CD4-positive, alpha-beta T cell treated with Interleukin-1 beta for 1 hour (primary cell): ENCODE data around the gene GLYR1.
"Not testable (repeated sequence)": the region's sequence is repeated elsewhere in the genome, so short reads cannot be mapped to it uniquely, and the experiment has no call there.

Experiments used
- DNase-seq, 2 donors: peaks; one replicate each; pipeline ENCODE4 v3.0.0-alpha.2; 2020 to 2022

The GLYR1 gene

DNA sequence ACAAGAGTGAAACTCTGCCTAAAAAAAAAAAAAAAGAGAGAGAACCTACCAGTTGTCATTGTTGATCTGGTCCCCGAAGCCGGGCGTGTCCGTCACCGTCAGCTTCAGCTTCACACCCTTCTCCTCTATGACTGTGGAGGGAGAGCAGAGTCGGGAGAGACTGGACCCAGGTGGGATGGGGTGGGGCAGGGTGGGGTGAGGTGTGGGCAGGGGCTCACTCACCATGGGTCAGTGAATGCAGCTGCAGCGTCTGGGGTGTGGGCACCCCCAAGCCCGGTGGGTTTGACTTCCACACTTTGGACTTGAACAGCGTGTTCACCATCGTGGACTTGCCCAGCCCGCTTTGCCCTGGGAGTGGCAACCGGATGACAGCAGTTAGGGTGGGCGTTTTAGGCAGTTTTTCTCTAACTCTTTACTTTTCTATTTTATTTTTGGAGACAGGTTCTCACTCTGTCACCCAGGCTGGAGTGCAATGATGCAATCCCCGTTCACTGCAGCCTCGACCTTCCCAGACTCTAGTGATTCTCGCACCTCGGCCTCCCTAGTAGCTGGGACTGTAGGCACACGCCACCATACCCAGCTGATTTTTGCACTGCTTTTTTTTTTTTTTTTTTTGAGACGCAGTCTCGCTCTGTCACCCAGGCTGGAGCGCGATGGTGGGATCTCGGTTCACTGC, 61.2 kb downstream of the GLYR1 start:
- no peak for DNase-seq

GRCh38 chr16:4784444-4784987, 62.6 kb downstream of the GLYR1 start:
- not testable (repeated sequence) for DNase-seq

DNA sequence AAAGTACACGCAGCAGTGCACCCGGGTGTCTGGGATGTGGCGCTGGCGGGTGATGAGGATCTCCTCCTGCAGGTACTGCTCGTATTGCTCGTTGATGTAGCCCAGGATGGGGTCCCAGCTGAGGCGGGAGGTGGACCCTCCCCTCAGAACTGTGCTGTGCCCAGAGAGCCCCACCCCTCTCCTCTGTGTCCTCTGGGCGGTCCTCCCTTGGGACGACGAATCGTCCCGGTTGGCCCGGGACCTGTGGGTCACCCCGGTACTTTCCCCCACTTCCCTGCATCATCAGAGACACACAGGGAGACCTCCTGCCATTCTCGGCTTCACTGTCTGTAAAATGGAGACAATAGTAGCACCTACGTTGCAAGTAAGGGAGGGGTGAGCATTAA, 63.1 kb downstream of the GLYR1 start:
- no peak for DNase-seq

- DNase-seq: no peak
These were observed 63.7 kb downstream of the GLYR1 start for GRCh38 chr16:4783251-4783950.

GRCh38 chr16:4780235-4780634, 66.9 kb downstream of the GLYR1 start:
- DNase-seq: no peak

- DNase-seq: no peak
These were observed 69.1 kb downstream of the GLYR1 start for GRCh38 chr16:4778050-4778392.

DNA sequence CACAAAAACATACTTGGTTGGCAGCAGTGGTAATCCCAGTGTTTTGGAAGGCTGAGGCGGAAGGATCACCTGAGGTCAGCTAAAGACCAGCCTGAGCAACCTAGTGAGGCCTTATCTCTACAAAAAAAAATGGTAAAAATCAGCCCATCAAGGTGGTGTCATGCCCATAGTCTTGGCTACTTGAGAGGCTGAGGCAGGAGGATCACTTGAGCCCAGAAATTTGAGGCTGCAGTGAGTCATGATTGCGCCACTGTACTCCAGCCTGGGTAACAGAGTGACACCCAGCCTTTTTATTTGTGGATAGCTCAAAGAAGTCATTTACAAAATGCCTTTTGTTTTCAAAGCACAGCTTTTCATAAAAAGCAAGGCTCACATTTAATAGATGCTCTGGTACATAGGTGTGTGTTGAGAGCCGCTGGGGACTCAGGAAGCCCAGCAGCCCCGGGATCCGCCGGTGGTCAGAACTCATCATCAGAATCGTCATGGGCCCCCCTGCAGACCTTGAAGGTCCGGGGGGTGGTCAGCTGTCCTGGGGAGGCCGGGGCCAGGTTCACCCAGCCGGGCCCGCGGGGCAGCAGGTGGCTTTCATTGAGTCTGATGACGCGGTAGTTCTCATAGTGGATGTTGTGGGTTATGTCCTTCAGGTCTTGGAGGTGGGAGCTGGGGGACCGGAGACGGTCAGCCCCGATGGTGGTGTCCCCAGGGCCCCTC, 69.6 kb downstream of the GLYR1 start:
- DNase-seq: no peak

DNA sequence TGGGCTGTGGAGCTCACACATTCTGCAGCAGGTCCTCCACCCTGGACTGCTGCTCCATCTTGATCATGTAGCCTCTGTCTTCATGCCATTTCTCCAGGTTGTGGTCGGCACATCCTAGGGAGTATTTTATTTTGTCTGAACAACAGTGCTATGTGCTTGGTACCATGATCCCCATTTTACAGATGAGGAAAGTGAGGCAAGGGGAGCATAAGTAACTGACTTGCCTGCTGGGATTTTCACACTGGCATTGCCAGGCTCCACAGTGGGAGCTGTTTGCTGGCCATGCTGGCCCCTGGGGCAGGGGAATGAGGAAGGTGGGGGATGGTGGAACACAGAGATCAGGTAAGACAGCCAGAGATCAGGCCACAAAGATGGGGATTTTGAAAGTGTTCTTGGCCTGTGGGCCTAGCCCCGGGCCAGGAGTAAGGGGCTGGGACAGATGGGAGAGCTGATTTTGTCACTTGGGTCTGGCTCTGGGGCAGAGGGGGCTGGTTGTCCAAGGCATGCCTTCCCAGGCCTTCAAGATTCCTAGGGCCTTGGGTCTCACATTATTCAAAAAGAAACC, 70.9 kb downstream of the GLYR1 start:
- no peak for DNase-seq

DNA sequence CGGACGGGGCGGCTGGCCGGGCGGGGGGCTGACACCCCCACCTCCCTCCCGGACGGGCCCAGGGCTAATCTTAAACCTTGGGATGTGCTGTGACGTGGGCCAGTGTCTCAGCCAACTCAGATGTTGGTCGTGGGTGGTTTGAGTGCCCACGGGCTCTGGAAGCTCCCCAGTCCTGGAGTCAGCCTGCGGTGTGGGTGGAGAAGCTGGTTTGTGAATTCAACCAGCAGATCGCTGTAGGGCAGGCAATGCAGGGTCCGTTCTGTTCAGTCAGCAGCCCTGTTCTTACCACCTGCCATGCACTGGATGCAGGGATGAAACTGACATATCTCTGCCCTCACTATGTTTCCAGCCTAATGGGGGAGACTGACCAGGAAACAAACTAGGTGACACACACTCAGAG, 72.1 kb downstream of the GLYR1 start:
- no peak for DNase-seq

DNA sequence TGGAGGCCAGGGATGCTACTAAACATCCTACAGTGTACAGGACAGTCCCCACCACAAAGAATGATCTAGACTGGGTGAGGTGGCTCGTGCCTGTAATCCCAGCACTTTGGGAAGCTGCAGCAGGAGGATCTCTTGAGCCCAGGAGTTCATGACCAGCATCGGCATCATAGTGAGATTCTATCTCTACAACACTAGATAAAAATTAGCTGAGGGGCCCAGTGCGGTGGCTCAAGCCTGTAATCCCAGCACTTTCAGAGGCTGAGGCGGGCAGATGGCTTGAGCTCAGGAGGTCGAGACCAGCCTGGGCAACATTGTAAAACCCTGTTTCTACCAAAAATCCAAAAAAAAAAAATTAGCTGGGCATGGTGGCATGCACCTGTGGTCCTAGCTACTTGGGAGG, 74.7 kb downstream of the GLYR1 start:
- no peak for DNase-seq

GRCh38 chr16:4771646-4772045, 75.4 kb downstream of the GLYR1 start:
- DNase-seq: no peak

DNA sequence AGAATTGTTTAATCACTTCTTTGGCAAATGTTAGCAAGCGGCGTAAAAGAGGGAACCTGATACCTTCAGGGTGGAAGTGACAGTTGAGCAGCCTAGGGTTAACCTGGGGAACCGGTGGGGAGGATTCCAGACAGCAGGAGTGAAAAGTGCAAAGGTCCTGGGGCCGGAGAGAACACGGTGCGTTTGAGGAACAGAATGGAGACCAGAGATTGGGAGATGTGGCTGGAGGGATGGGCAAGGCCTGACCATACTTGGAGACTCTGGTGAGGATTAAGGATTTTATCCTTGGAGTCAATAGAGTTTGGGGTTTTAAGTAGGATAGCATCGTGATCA, 77.8 kb downstream of the GLYR1 start:
- DNase-seq: no peak

DNA sequence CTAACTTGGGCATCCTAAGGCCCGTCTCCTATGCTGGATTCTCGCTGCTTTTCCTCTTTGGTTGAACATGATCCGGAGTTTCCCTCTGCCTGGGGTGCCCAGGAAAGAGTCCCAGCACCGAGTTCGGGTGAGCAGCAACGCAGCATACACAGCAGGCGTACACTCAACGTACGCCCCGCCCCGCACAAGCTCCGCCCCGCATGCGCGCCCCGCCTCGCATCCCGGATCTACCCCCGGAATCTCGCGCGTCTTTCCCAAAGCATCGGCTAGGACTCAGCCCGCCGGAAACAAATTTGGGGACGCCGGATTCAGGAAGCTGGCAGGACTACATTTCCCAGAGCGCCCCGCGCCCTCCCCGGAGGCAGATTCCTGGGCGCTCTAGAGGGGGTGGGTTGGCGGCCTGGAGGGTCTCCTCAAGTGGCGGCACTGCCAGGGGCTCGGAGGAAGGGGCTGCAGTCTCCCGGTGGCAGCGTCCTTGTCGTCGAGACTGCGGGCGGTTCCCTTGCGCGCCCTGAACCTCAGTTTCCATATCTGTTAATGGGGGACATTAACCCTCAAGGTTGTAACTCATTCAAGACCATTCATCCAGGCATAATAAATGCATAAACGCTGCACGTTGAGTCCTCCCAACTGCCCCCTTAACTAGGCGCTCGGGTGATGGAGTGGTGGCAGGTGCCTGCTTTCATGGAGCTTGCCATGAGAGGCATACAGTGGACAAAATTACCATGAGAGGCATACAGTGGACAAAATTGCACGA, 78.4 kb downstream of the GLYR1 start:
- DNase-seq: peak; percentile 87 to 89

DNA sequence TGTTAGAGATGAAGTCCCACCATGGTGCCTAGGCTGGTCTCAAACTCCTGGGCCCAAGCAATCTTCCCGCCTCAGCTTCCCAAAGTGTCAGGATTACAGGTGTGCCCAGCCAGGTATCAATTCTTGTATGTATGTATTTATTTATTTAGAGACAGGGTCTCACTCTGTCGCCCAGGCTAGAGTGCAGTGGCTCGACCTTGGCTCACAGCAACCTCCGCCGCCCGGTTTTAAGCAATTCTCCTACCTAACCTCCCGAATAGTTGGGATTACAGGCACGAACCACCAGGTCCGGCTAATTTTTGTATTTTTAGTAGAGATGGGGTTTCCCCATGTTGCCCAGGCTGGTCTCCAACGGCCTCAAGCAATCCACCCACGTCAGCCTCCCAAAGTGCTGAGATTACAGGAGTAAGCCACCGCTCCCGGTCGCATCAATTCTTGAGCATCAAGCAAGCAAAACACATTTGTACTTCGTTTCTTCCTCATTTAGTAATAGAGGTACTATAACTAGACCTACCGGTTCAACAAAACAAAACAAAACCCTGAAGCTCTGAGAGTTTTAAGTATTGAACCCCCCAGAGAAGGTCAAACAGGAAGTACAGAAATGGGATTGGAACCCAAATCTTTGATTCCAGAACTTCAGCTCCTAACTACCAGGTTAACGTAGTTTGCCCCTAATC, 79.1 kb downstream of the GLYR1 start:
- DNase-seq: peak in 1 of 2 donors; percentile 12

- DNase-seq: peak; percentile 95 to 97
These were observed 80.0 kb downstream of the GLYR1 start, which contains the start of gene ZNF500 for GRCh38 chr16:4766875-4767628. Gene ZNF500, minus strand, starts transcription at chr16:4767162. Its CDS starts 1,184 bp downstream, at chr16:4765978.

DNA sequence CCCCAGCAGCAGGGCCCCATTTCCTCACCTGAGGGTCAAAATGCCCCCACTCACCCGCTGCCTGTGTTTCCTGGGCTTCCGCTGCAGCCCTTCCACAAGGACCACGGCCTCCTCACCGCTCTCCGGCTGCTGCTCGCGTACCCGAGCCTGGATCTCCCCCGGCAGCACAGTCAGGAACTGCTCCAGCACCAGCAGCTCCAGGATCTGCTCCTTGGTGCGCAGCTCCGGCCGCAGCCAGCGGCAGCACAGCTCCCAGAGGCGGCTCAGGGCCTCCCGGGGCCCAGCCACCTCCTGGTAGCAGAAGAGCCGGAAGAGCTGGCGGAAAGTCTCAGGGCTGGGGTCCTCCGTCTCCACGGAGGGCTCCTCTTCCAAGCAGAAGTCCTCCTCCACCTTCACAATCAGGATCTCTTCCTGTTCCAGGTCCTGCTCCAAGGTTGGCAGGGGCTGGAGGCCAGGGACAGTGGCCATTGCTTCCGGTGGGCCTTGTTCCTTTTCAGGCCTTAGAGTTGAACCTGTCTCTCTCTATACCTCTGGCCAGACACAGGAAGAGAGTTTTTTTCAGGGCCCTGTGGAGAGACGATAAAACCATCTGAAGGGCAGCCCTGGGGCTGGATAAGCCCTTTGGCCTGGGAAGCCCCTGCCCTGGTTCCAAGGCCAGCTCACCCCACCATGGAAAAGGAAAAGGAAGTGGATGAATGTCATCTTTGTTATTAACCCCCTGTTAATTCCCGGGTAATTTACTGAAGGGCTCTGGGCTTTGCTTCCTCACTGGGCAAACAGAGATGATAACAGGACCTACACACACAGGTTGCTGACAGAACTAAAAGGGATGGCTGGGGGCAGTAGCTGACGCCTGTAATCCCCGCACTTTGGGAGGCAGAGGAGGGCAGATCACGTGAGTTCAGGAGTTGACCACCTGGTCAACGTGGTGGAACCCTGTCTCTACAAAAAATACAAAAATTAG, 81.3 kb downstream of the GLYR1 start:
- DNase-seq: no peak

GRCh38 chr16:4763791-4764190, 83.3 kb downstream of the GLYR1 start:
- DNase-seq: no peak

DNA sequence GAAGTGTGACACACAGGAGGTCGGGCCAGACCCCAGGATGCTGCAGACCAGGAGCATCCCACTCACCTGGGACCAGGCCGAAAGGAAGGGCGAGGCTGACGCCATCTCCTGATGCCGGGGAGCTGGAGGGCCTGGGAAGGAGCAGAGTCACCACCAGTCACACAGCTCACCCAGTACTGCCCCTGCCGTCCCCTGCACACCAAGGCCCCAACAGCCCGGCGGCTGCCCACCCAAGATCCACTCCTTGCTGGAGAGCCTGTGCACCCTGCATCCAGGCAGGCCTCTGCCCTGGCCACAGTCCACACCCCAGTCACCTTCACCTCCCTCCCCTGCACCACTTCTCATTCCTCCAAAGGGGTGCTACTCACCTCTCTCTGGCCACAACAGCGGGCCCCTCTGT, 84.9 kb downstream of the GLYR1 start:
- DNase-seq: no peak

DNA sequence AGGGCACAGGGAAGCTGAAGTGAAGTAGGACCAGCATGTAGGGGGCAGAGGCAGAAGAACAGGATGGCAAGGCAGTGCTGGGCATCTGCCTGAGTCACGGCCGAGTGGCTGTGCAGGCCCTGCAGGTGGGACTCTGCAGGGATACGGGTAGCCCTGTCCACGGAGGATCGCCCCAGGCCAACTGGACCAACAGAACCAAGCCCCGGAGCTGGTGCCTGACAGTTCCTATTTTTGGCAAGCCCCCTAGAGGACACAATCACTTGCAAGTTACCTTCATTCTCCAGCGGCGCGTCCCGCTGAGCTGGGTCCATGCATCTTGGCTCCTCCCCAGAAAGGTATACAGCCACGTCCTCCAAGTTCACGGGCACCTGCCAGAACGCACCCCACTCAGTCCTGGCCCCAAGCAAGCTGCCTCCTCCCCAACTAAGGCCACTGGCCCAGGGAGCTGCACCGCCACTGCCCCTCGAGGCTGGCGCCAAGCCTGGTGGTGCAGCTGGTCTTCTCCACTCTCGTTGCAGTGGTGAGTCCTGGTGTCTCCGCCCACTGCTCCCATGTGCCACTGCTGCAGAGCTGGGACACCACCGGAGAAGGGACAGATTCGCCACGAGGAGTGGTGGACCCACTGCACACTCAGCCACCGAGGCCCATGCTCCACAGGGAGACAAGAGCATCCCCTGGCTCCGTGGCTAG, 86.7 kb downstream of the GLYR1 start:
- DNase-seq: no peak

DNA sequence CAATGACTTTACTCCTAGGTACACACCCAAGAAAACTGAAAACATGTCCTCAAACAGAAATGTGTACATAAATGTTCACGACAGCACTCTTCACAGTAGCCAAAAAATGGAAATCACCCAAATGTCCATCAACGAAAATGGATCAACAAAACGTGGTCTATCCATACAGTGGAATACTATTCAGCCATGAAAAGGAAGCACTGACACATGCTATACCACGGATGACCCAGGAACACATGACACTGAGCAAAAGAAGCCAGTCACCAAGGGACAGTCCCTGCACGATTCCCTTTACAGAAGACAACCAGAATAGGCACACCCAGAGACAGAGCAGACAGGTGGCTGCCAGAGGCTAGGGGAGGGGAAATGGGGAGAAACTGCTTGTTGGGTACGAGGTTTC, 91.4 kb downstream of the GLYR1 start:
- DNase-seq: no peak
